Uterus (tissue), 4 donors: ENCODE data around the gene NUDT22. TPM values are rescaled to one million over a fixed set of nuclear protein-coding genes. Genes with fewer than 3 reads are reported as not detected.

Experiments
- DNase-seq, 2 donors: peaks; one replicate each; pipeline ENCODE4 v3.0.0-alpha.2; 2019 to 2020
- H3K27ac ChIP-seq, 2 donors: fragments of 200-600 bp; sonication (generic); 1 replicate in 1 of 2; 2 replicates in 1 of 2; pipeline ENCODE4 v1.5.1; 2016 to 2018
- H3K27me3 ChIP-seq, 2 donors: fragments of 200-600 bp; sonication (generic); one replicate each; pipeline ENCODE4 v1.5.1; 2018 to 2019; ENCODE audit warnings: control low read depth in 1 of 2
- H3K36me3 ChIP-seq, 2 donors: fragments of 200-600 bp; sonication (generic); one replicate each; pipeline ENCODE4 v1.5.1; 2019; ENCODE audit warnings: control low read depth in 1 of 2
- H3K4me1 ChIP-seq, 2 donors: fragments of 200-600 bp; sonication (generic); one replicate each; pipeline ENCODE4 v1.5.1; 2018 to 2019; ENCODE audit warnings: control low read depth in 1 of 2
- H3K4me3 ChIP-seq, 2 donors: fragments of 200-600 bp; sonication (generic); 1 replicate in 1 of 2; 2 replicates in 1 of 2; pipeline ENCODE4 v1.5.1; 2018 to 2019; ENCODE audit warnings: mild to moderate bottlenecking in 1 of 2
- H3K9me3 ChIP-seq, 2 donors: fragments of 200-600 bp; sonication (generic); one replicate each; pipeline ENCODE4 v1.5.1; 2019; ENCODE audit warnings: control low read depth in 1 of 2
- POLR2A ChIP-seq, 2 donors: fragments of 450-650 bp; IDR thresholded peaks; one replicate each; pipeline ENCODE4 v1.6.1; 2016; ENCODE audit warnings: antibody characterized with exemption in 2 of 2, mild to moderate bottlenecking in 1 of 2, moderate library complexity in 1 of 2
- intact Hi-C: fragments of 100-400 bp; cut with DNase I; formaldehyde crosslinking; loops from one replicate; pipeline ENCODE4 v1.15.1; 2023; ENCODE audit warnings: low total_unique reads
- total RNA-seq, 4 donors: library from RNA; depleted of rRNA in 3 of 4; stranded (reverse); fragments of >200 nt in 3 of 4; gene quantifications; one replicate each; pipeline versions ENCODE4 v1.1.0 to v1.2.4, GENCODE V29; 2014 to 2023
- TF ChIP-seq, protein P1 (sequence below), 4 experiments: fragments of 200-600 bp in 2 of 4; fragments of 450-650 bp in 2 of 4; sonication (generic) in 2 of 4; IDR thresholded peaks; one replicate each; pipeline ENCODE4 v1.5.1; 2016 to 2019; ENCODE audit warnings: antibody characterized with exemption in 4 of 4, mild to moderate bottlenecking in 2 of 4, moderate library complexity in 1 of 4
- donor health status: DM: yes; HTN: yes; CAD: no.

NUDT22 gene
- total RNA-seq, 4 donors from 2014 or later: 10.8 to 44.9 (median 34.0) TPM

DNA sequence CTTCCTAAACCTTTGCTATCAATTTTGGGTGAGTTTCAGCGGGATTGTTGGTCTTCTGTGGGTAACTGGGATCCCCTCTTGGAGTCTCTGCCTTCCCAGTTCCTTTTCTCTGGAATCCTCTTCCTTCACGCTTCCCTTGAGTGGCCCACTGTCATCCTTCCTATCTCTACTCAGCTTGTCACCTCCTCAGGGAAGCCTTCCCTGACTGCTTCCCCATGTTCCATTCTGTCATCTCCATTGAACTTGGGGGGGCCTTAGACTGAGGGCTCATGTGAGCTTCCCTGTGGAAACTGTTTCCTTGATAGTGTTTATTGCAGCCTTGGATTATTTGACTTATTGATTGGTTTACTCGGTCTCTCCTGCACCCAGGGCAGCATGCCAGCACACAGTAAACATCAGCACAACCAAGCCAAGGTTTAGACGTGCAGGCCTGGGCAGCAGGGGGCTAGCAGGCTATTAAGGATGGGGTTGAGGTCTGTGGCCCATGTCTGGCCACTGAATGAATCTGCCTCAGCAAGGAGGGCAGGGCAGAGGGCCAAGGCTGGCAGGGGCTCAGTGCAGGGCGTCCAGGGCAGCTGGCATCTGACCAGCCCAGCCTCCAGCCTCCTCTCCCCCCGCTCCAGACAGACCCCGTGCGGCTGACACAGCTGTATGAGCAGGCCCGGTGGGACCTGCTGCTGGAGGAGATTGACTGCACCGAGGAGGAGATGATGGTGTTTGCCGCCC is 7.3 kb upstream of the NUDT22 start:
- Histone ChIP-seq H3K36me3 (no peaks in the 10 kb centered on the region), H3K9me3 (no peaks in the 10 kb centered on the region), H3K27ac (no peak overlapping the region), H3K4me3 (no peak overlapping the region), H3K4me1 (no peaks in the 10 kb centered on the region), H3K27me3 (no peaks in the 10 kb centered on the region)
- intact Hi-C loops: no loop called here
- TF ChIP-seq POLR2A (IDR thresholded peaks at IDR 0.05): no peak
- TF ChIP-seq, protein P1, sequence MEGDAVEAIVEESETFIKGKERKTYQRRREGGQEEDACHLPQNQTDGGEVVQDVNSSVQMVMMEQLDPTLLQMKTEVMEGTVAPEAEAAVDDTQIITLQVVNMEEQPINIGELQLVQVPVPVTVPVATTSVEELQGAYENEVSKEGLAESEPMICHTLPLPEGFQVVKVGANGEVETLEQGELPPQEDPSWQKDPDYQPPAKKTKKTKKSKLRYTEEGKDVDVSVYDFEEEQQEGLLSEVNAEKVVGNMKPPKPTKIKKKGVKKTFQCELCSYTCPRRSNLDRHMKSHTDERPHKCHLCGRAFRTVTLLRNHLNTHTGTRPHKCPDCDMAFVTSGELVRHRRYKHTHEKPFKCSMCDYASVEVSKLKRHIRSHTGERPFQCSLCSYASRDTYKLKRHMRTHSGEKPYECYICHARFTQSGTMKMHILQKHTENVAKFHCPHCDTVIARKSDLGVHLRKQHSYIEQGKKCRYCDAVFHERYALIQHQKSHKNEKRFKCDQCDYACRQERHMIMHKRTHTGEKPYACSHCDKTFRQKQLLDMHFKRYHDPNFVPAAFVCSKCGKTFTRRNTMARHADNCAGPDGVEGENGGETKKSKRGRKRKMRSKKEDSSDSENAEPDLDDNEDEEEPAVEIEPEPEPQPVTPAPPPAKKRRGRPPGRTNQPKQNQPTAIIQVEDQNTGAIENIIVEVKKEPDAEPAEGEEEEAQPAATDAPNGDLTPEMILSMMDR (IDR thresholded peaks at IDR 0.05): no peak
- peak in 1 of 2 donors; percentile 21 for DNase-seq

DNA sequence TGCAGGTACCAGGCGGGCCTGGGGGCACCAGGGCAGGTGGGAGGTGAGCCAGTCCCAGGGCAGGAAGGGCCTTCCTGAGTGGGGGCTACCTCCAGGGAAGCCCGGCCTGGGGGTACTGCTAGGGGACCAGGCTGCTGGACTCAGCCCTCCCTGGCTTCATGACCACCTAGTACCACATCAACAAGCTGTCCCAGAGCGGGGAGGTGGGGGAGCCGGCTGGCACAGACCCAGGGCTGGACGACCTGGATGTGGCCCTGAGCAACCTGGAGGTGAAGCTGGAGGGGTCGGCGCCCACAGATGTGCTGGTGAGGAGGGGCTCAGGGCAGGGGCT is 6.8 kb upstream of the NUDT22 start:
- Histone ChIP-seq H3K27ac (no peak overlapping the region), H3K9me3 (no peaks in the 10 kb centered on the region), H3K4me3 (no peak overlapping the region), H3K4me1 (no peaks in the 10 kb centered on the region), H3K36me3 (no peaks in the 10 kb centered on the region), H3K27me3 (no peaks in the 10 kb centered on the region)
- no peak for TF ChIP-seq POLR2A (IDR thresholded peaks at IDR 0.05)
- TF ChIP-seq, protein P1 (IDR thresholded peaks at IDR 0.05): no peak
- peak in 1 of 2 donors; percentile 19 for DNase-seq
- intact Hi-C loops: no loop called here

DNA sequence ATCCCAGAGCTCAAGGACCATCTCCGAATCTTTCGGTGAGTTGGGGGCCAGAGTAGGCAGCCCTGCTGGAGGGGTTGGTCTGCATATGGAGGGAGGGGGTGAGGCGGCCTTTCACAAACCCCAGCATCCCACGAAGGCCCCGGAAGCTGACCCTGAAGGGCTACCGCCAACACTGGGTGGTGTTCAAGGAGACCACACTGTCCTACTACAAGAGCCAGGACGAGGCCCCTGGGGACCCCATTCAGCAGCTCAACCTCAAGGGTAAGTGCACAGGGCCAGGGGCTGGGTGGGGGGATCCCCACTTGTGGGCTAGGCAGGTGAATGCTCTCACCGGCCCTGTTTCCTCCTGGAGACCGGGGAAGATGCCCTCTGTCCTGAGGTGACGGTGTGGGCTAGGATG is 6.3 kb upstream of the NUDT22 start:
- Histone ChIP-seq H3K4me1 (no peaks in the 10 kb centered on the region), H3K4me3 (no peak overlapping the region)

DNA sequence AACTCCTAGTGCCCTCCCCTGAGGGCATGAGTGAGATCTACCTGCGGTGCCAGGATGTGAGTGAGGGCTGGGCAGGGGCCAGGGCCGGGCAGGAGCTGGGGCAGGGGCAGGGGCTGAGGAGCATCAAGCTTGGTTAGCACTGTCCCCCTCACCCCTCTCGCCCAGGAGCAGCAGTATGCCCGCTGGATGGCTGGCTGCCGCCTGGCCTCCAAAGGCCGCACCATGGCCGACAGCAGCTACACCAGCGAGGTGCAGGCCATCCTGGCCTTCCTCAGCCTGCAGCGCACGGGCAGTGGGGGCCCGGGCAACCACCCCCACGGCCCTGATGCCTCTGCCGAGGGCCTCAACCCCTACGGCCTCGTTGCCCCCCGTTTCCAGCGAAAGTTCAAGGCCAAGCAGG is 5.8 kb upstream of the NUDT22 start:
- Histone ChIP-seq H3K27me3 (no peaks in the 10 kb centered on the region), H3K9me3 (no peaks in the 10 kb centered on the region)

More for the DNA sequence above, 6.3 kb upstream of the NUDT22 start:
- no peaks in the 10 kb centered on the region for H3K27me3 ChIP-seq
- DNase-seq: peak in 1 of 2 donors; percentile 19
- H3K9me3 ChIP-seq: no peaks in the 10 kb centered on the region
- intact Hi-C loops: no loop called here
- TF ChIP-seq, protein P1 (IDR thresholded peaks at IDR 0.05): no peak
- no peak for TF ChIP-seq POLR2A (IDR thresholded peaks at IDR 0.05)
- H3K36me3 ChIP-seq: no peaks in the 10 kb centered on the region
- no peak overlapping the region for H3K27ac ChIP-seq

DNA sequence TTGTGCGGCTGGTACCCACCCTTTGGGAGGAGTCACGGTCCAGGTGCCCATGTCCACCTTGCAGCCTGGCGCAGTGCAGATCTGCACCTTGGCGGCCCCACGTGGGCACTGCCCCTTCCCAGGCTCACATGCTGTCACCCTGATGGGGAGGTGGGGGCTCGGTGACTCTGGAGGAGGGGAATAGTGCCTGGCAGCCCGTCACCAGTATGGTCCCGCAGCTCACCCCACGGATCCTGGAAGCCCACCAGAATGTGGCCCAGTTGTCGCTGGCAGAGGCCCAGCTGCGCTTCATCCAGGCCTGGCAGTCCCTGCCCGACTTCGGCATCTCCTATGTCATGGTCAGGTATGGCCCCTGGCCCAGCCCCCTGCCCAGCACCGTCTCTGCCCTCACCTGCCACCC is 5.3 kb upstream of the NUDT22 start:
- no peaks in the 10 kb centered on the region for H3K9me3 ChIP-seq
- H3K27ac ChIP-seq: no peak overlapping the region
- no peaks in the 10 kb centered on the region for H3K36me3 ChIP-seq
- TF ChIP-seq, protein P1 (IDR thresholded peaks at IDR 0.05): no peak
- TF ChIP-seq POLR2A (IDR thresholded peaks at IDR 0.05): no peak
- peak in 1 of 2 donors; percentile 20 for DNase-seq
- H3K27me3 ChIP-seq: no peaks in the 10 kb centered on the region
- H3K4me3 ChIP-seq: no peak overlapping the region
- intact Hi-C loops: no loop called here
- peaks cover 0 to 9% of the 10 kb centered on the region in 2 donors for H3K4me1 ChIP-seq

More for the DNA sequence above, 5.8 kb upstream of the NUDT22 start:
- no peak for DNase-seq
- Histone ChIP-seq H3K4me1 (peaks cover 0 to 4% of the 10 kb centered on the region in 2 donors), H3K4me3 (no peak overlapping the region), H3K27ac (no peak overlapping the region), H3K36me3 (no peaks in the 10 kb centered on the region)
- TF ChIP-seq POLR2A (IDR thresholded peaks at IDR 0.05): no peak
- TF ChIP-seq, protein P1 (IDR thresholded peaks at IDR 0.05): no peak
- intact Hi-C loops: no loop called here
